Stimulated activated CD4-positive, alpha-beta T cell treated with anti-CD3 and anti-CD28 coated beads, Interleukin-15, amount 100 ng/mL, for 1 hour (primary cell): ENCODE results near the gene SLC3A2.
"Not testable (repeated sequence)": the region's sequence is repeated elsewhere in the genome, so short reads cannot be mapped to it uniquely, and the experiment has no call there.

Experiments
- DNase-seq, 2 donors: peaks; one replicate each; pipeline ENCODE4 v3.0.0-alpha.2; 2020; ENCODE audit warnings: low read depth in 1 of 2, low spot score in 1 of 2

SLC3A2 gene

GRCh38 chr11:62852523-62853188 lies 28.0 kb upstream of the SLC3A2 start:
- no peak for DNase-seq

DNA sequence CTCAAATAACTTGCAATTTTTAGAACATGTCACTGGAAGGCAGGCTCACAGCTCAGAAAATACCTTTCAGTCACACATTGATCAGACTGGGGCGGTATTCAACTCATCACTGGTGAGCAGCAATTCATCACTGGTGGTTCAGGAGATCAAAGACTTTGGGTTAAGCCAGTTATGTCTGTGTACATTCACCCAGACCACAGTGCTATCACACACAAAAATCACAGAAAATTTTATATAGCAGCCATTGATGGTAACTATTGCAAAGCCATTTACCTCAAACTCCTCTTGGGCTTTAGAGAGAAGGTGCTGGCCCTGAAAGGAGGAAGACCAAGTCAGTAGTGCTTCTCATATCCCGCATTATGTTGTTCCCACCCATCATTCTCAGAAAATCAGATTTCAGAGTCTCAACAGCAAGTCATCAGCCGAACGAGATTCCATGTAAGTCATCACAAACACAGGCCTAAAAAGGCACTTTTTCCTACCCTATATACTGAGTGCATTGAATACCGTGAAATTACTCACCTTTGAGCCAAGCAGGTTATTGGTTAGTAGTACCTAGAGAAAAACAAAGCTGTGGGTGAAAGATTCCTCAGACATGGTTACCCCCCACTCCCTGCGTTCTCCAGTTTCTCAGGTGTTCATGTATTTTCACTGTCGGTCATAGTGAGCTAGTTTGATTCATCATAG lies 27.3 kb upstream of the SLC3A2 start:
- no peak for DNase-seq

DNA sequence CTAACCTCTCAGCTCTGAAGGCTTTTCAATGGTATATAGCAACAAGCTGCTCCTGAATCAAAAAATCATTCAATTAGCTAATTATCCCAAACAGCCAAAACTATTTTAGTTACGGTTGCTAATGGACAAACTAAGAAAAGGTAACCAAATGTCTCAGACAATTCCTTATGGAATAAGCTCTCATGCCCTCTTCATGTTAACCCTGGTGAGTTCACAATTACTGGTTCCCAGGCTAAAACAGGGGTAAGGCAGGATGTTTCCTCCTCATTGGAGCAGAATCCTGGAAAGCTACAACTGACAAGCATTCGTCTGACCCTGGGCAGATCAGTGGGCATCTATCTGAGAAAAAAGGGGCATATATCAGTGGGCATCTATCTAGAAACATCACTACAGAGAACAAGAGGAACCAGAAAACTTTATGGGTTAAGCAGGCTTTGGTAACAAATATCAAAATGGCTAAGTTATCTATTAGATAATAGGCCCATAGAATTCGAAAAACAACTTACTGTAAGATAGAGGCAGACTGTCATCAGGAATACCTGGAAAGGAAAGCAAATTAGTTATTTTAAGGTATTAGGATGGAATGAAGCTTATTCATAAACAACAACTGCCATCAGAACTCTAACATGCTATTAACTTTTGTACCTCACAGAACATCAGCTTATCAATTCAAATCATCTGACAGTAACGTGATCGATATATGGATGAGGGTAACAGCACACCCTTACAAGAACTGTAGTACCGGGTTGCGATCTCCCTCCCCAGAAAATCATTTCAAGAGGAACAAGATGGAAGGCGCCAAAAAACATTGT lies 26.5 kb upstream of the SLC3A2 start:
- no peak for DNase-seq

GRCh38 chr11:62854825-62855570 lies 25.7 kb upstream of the SLC3A2 start:
- DNase-seq, result no peak

GRCh38 chr11:62855571-62856332 lies 24.9 kb upstream of the SLC3A2 start:
- DNase-seq, result peak; percentile 97

GRCh38 chr11:62856333-62856895 lies 24.3 kb upstream of the SLC3A2 start:
- no peak for DNase-seq

DNA sequence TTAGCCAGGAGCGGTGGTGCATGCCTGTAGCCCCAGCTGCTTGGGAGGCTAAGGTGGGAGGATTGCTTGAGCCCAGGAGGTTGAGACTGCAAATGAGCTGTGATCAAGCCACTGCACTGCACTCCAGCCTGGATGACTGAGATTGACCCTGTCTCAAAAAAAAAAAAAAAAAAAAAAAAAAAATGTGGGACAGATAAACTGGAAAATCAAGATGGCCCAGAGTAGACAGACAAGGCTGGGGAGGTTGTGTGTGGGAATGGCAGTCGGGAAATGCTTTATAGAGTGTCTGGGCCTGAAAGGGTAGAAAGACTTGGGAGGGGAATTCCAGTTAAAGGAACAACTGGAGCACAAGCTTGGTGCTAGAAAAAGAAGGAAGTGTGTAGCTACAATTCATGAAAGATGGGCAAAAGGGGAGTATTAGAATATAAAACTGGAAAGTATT lies 23.1 kb upstream of the SLC3A2 start:
- no peak for DNase-seq

- no peak for DNase-seq
Measured at GRCh38 chr11:62858201-62858600, 22.5 kb upstream of the SLC3A2 start.

DNA sequence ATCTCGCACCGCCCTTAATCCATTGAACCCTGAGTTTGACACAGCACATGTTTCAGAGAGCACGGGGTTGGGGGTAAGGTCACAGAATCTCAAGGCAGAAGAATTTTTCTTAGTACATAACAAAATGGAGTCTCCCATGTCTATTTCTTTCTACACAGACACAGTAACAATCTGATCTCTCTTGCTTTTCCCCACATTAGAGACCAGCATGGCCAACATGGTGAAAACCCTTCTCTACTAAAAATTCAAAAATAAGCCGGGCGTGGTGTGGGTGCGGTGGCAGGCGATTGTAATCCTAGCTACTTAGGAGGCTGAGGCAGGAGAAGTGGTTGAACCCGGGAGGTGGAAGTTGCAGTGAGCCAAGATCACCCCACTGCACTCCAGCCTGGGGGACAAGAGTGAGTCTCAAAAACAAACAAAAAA lies 21.4 kb upstream of the SLC3A2 start:
- DNase-seq, result not testable (repeated sequence)

- no peak for DNase-seq
Measured at GRCh38 chr11:62860835-62861563, 19.7 kb upstream of the SLC3A2 start.

GRCh38 chr11:62861564-62862192 lies 19.0 kb upstream of the SLC3A2 start:
- not testable (repeated sequence) for DNase-seq

DNA sequence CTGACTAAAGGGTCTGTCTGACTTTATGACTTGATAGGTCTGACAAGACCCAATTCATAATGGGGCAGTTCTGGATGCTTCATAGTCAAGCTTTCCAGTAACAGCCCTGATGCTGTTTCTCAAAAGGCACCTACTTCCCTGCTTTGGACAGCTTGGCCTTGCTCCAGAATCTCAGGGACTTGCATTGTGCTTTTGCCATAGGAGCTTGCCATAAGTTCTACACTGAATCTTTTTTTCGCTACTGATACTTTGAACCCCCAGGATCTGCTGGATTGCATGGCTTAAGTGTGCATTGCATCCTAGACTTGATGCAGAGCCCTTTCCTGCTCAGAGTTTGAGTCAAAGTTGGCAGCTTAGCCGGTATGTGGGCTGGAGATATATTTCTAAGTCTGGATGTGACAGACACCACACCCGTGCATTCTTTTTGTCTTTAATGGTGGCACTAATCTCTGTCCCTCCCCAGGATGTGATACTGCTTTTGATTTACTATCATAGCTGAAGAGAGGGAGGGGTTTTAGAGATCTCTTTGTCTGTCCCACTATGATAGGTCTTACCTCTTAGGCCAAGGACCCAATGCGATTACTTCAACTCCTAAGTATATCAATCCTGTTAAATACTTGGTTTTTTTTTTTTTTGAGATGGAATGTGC lies 16.9 kb upstream of the SLC3A2 start:
- no peak for DNase-seq

DNA sequence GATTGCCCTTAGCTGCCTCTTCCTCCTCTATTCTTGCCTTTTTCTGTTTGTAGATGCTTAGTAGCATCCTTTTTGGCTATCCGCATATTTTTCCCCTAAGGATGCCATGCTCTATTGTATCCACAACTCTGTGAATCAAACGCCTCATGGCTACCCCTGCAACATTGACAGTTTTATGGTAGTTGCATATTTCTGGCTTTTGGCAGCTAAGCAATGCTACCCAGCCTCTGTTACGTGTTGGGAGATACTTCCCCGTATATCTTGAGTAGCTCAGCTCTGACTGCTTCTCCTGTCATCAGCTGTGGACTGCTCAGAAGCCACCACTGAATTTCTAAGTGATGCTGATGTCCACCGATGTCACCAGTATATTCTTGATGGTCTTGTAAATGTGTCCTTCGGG lies 15.1 kb upstream of the SLC3A2 start:
- no peak for DNase-seq

GRCh38 chr11:62874851-62875250 lies 5.8 kb upstream of the SLC3A2 start:
- DNase-seq, result no peak

DNA sequence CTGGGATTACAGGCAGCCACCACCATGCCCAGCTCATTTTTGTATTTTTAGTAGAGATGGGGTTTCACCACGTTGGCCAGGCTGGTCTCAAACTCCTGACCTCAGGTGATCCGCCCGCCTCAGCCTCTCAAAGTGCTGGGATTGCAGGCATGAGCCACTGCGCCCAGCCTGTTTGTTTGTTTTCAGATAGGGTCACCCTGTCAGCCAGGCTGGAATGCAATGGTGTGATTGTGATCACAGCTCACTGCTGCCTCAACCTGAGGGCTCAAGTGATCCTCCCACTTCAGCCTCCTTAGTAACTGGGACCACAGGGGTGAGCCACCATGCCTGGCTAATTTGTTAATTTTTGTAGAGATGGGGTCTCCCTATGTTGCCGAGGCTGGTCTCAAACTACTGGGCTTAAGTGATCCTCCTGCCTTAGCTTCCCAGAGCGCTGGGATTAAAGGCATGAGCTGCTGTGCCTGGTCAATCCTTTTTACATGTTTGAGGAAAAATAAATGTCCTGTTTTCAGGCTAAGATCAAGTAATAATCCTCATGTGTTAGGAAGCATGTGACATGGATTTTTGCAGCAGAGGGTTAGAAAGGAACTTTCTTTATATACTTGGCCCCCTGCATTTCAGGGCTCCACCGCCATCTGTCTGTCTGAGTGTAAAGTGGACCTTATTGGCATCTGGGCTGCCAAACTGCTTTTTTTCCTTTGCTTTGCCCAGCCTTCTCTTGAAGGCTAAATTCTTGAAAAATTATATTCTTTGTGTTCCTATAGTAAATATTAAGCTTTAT lies 4.8 kb upstream of the SLC3A2 start:
- DNase-seq, result no peak

DNA sequence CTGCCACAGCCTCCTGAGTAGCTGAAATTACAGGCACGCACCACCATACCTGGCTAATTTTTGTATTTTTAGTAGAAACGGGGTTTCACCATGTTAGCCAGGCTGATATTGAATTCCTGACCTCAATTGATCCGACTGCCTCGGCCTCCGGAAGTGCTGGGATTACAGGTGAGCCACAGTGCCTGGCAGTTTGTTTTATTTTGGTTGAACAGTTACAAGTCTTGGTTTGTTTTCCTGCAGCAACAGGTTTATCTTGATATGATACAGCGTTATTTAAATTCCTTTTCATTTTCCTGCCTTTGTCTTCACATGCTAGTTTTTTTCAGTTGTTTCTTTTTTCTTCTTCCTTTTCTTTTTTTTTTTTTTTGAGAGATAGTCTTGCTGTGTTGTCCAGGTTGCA lies 4.0 kb upstream of the SLC3A2 start:
- DNase-seq, result no peak

DNA sequence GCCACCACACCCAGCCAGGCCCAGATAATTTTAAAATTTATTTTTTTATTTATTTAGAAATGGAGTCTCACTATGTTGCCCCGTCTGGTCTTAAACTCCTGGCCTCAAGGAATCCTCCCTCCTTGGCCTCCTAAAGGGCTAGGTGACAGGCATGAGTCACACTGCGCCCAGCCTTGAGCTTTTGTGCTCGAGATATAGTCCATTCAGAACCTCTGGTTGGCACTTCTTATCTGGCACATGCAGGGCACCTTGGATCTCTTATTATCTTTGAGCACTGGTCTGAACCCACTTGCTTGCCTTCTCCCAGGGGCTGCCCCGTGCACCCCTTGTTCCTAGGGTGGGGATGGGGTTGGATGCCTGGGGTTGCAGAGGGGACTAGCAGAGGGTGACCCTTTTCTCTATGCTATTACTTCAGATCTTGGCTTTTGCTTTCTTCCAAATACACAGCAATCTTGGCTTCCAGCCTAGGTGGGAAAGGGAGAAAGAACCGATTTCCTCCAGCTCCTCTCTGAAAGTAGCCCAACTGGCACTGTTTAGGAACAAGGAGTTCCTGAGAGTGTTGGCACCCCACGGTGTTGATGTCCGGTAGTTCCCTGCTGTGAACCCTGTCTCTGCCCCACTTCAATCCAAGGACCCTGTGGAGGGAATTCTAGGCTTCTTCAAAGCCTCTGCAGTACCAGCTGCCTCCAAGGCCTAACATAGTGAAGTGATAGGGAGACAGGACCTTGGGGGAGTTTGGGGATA lies 1.3 kb upstream of the SLC3A2 start:
- no peak for DNase-seq
